Activated T-helper 2 cell treated with anti-CD3 and anti-CD28 coated beads, Interferon-gamma antibody, Interleukin-2, Interleukin-4, amounts not matched to agents 10 μg/mL and 5 μg/mL and 100 μg/mL, durations not matched to agents 14 hours and 24 hours and 36 hours (primary cell): Measurements from ENCODE around the gene EML3. TPM values are rescaled to one million over a fixed set of nuclear protein-coding genes. Genes with fewer than 3 reads are reported as not detected.
A peak's percentile ranks its signal among the peaks of the same experiment; 100 is the strongest.
"Not testable (repeated sequence)": the region's sequence is repeated elsewhere in the genome, so short reads cannot be mapped to it uniquely, and the experiment has no call there.

Experiments used
- DNase-seq: peaks from one replicate; pipeline ENCODE4 v3.0.0; 2021; ENCODE audit warnings: low spot score
- H3K27ac Mint-ChIP-seq: one replicate; pipeline ENCODE4 v1.8.0; 2021; ENCODE audit warnings: mixed read lengths
- H3K27me3 Mint-ChIP-seq: one replicate; pipeline ENCODE4 v1.8.0; 2021; ENCODE audit warnings: low read depth, mixed read lengths
- H3K36me3 Mint-ChIP-seq: one replicate; pipeline ENCODE4 v1.8.0; 2021; ENCODE audit warnings: low read depth, mixed read lengths
- H3K4me1 Mint-ChIP-seq: one replicate; pipeline ENCODE4 v1.8.0; 2021; ENCODE audit warnings: low read depth, mixed read lengths
- H3K4me3 Mint-ChIP-seq: one replicate; pipeline ENCODE4 v1.8.0; 2021; ENCODE audit warnings: low read depth, mild to moderate bottlenecking, moderate library complexity, mixed read lengths
- H3K9me3 Mint-ChIP-seq: one replicate; pipeline ENCODE4 v1.8.0; 2021; ENCODE audit warnings: mixed read lengths
- intact Hi-C: fragments of 100-400 bp; cut with micrococcal nuclease; formaldehyde crosslinking; loops from one replicate; pipeline ENCODE4 v1.15.1; 2023
- total RNA-seq: library from RNA; stranded (reverse); gene quantifications from 2 replicates; pipeline ENCODE4 v1.2.3, GENCODE V29; 2022

Gene EML3
- total RNA-seq, 1 donor from 2014 or later: 144 TPM

GRCh38 chr11:62588966-62589637, 23.5 kb downstream of the EML3 start:
- H3K4me3 Mint-ChIP-seq: peak overlapping the region; percentile 94
- H3K9me3 Mint-ChIP-seq: no peaks in the 10 kb centered on the region
- H3K27ac Mint-ChIP-seq: no peak overlapping the region
- intact Hi-C loops: no loop called here
- peaks cover 52% of the 10 kb centered on the region for H3K36me3 Mint-ChIP-seq
- no peaks in the 10 kb centered on the region for H3K27me3 Mint-ChIP-seq
- peaks cover 26% of the 10 kb centered on the region for H3K4me1 Mint-ChIP-seq
- no peak for DNase-seq

- H3K27me3 Mint-ChIP-seq, H3K9me3 Mint-ChIP-seq, H3K4me3 Mint-ChIP-seq, DNase-seq, H3K27ac Mint-ChIP-seq, intact Hi-C loops, H3K4me1 Mint-ChIP-seq: not testable (repeated sequence)
- H3K36me3 Mint-ChIP-seq: peaks cover 49% of the 10 kb centered on the region
Measured at GRCh38 chr11:62585356-62585755, 27.2 kb downstream of the EML3 start.

- H3K4me3 Mint-ChIP-seq, H3K4me1 Mint-ChIP-seq, intact Hi-C loops, H3K9me3 Mint-ChIP-seq, H3K27ac Mint-ChIP-seq, H3K27me3 Mint-ChIP-seq, DNase-seq: not testable (repeated sequence)
- peaks cover 47% of the 10 kb centered on the region for H3K36me3 Mint-ChIP-seq
Measured at GRCh38 chr11:62581735-62582134, 30.8 kb downstream of the EML3 start.

- no peak for DNase-seq
- Mint-ChIP-seq H3K9me3 (no peaks in the 10 kb centered on the region), H3K36me3 (peaks cover 49% of the 10 kb centered on the region), H3K4me3 (no peak overlapping the region), H3K4me1 (no peaks in the 10 kb centered on the region), H3K27ac (no peak overlapping the region), H3K27me3 (no peaks in the 10 kb centered on the region)
- intact Hi-C loops: no loop called here
Measured at GRCh38 chr11:62580959-62581715, 31.4 kb downstream of the EML3 start.

- H3K4me3 Mint-ChIP-seq: no peak overlapping the region
- H3K9me3 Mint-ChIP-seq: no peaks in the 10 kb centered on the region
- no peaks in the 10 kb centered on the region for H3K27me3 Mint-ChIP-seq
- no peak for DNase-seq
- H3K36me3 Mint-ChIP-seq: peaks cover 57% of the 10 kb centered on the region
- intact Hi-C loops: no loop called here
- H3K4me1 Mint-ChIP-seq: peaks cover 9% of the 10 kb centered on the region
- H3K27ac Mint-ChIP-seq: no peak overlapping the region
Measured at GRCh38 chr11:62579252-62579651, 33.3 kb downstream of the EML3 start.

- Mint-ChIP-seq H3K4me1 (peaks cover 9% of the 10 kb centered on the region), H3K27me3 (no peaks in the 10 kb centered on the region), H3K36me3 (peaks cover 60% of the 10 kb centered on the region), H3K27ac (no peak overlapping the region), H3K9me3 (no peaks in the 10 kb centered on the region), H3K4me3 (no peak overlapping the region)
- DNase-seq: no peak
- intact Hi-C loops: no loop called here
Measured at GRCh38 chr11:62578541-62578940, 34.0 kb downstream of the EML3 start.

GRCh38 chr11:62577046-62577714, 35.4 kb downstream of the EML3 start:
- Mint-ChIP-seq H3K4me1 (peaks cover 16% of the 10 kb centered on the region), H3K27ac (no peak overlapping the region), H3K36me3 (peaks cover 66% of the 10 kb centered on the region), H3K9me3 (no peaks in the 10 kb centered on the region), H3K27me3 (no peaks in the 10 kb centered on the region), H3K4me3 (no peak overlapping the region)
- DNase-seq: no peak
- intact Hi-C loops: no loop called here

- H3K4me3 Mint-ChIP-seq: peak overlapping the region; percentile 92
- no peaks in the 10 kb centered on the region for H3K27me3 Mint-ChIP-seq
- peaks cover 71% of the 10 kb centered on the region for H3K36me3 Mint-ChIP-seq
- H3K9me3 Mint-ChIP-seq: no peaks in the 10 kb centered on the region
- H3K27ac Mint-ChIP-seq: peak overlapping the region; percentile 36
- intact Hi-C loops: no loop called here
- peaks cover 30% of the 10 kb centered on the region for H3K4me1 Mint-ChIP-seq
- no peak for DNase-seq
Measured at GRCh38 chr11:62575837-62576236, 36.7 kb downstream of the EML3 start.

GRCh38 chr11:62575156-62575555, 37.4 kb downstream of the EML3 start:
- intact Hi-C loops: no loop called here
- H3K9me3 Mint-ChIP-seq: no peaks in the 10 kb centered on the region
- H3K4me1 Mint-ChIP-seq: peaks cover 33% of the 10 kb centered on the region
- H3K36me3 Mint-ChIP-seq: peaks cover 76% of the 10 kb centered on the region
- peak overlapping the region; percentile 95 for H3K27ac Mint-ChIP-seq
- H3K27me3 Mint-ChIP-seq: no peaks in the 10 kb centered on the region
- peak overlapping the region; percentile 92 for H3K4me3 Mint-ChIP-seq
- DNase-seq: no peak

GRCh38 chr11:62574363-62575071, 38.1 kb downstream of the EML3 start:
- DNase-seq: no peak
- H3K4me1 Mint-ChIP-seq: peaks cover 35% of the 10 kb centered on the region
- H3K9me3 Mint-ChIP-seq: no peaks in the 10 kb centered on the region
- no peaks in the 10 kb centered on the region for H3K27me3 Mint-ChIP-seq
- intact Hi-C loops: loop anchor here (1.0 to 5.0 kb wide), 2 partner anchors 17 to 38 kb away; partner anchors contain the start of genes EML3, ROM1 and TUT1
- H3K4me3 Mint-ChIP-seq: peak overlapping the region; percentile 92
- H3K27ac Mint-ChIP-seq: peak overlapping the region; percentile 95
- peaks cover 82% of the 10 kb centered on the region for H3K36me3 Mint-ChIP-seq

- peaks cover 89% of the 10 kb centered on the region for H3K36me3 Mint-ChIP-seq
- H3K9me3 Mint-ChIP-seq: no peaks in the 10 kb centered on the region
- DNase-seq: peak; percentile 99
- H3K4me1 Mint-ChIP-seq: peaks cover 35% of the 10 kb centered on the region
- intact Hi-C loops: loop anchor here (1.0 to 5.0 kb wide), 3 partner anchors 17 to 39 kb away; partner anchors contain the start of genes EML3, ROM1 and TUT1
- peak within 1 kb of the TSS; percentile 92 for H3K4me3 Mint-ChIP-seq
- peak within 1 kb of the TSS; percentile 95 for H3K27ac Mint-ChIP-seq
- no peaks in the 10 kb centered on the region for H3K27me3 Mint-ChIP-seq
Measured at GRCh38 chr11:62573592-62574362, 38.8 kb downstream of the EML3 start, which contains the start of gene EEF1G. Gene EEF1G, minus strand, starts transcription at chr11:62573891. Its CDS starts 49 bp downstream, at chr11:62573842.
